ENCODE results near the gene PRR35. TPM values are rescaled to one million over a fixed set of nuclear protein-coding genes. Genes with fewer than 3 reads are reported as not detected.

Gene PRR35
- total and polyA plus RNA-seq, 4 donors = not detected

DNA sequence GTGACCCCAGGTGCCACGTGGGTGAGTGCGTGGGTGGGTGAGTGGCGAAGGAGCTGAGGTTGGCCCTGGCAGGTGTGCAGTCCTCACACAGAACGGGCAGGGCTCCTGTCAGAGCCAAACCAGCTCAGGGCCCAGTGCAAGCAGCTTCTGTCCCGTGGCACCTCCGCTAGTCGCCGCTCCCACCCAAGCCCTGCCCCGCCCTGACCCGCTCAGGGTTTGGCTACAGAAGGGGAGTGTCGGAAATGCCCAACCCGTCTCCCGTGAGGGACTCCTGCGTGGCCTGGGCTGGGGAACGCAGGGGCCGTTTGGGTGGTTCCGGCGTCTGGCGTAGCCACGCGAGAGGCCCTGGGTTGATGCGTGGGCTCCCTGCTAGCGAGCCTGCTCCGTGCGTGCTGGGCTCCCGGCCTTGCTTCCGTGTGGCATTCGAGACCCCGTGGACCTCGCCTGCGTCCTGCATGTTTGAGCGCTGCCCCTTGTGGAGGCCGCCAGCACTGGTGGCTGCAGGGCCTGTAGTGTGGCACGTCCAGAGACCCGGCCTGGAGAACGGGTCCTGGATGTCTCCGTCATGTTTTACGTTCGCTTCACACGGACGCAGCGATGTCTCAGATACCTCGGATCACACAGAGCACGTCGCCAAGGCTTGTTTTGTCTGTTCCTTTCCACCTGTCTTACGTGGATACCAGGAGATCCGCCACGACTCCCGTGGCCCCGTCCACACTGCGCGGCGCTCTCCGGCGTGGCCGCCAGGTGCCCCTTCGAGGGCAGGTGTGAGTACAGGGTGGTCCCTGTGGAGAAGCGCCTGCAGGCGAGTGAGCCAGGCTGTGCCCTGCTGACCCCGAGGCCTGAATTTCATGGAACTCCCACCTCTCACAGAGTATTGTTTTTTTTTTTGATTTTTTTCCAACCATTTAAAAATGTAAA is 22.5 kb upstream of the PRR35 start:
- 96% methylated on average over 60 of the region's 60 CpGs for WGBS, 2 donors
- Histone ChIP-seq H3K27me3 (ENCODE audit: control insufficient read depth in 3 of 3, insufficient read depth in 3 of 3, low read length in 2 of 3) (no peaks in the 10 kb centered on the region), H3K27ac (ENCODE audit: low read depth in 1 of 2, low read length in 1 of 2) (no peak overlapping the region), H3K9me3 (ENCODE audit: control insufficient read depth in 4 of 4, insufficient read depth in 3 of 4, low read length in 3 of 4) (no peaks in the 10 kb centered on the region), H3K4me3 (no peak overlapping the region), H3K36me3 (ENCODE audit: control insufficient read depth in 4 of 4, insufficient read depth in 4 of 4, low read length in 4 of 4) (peaks cover 0 to 44% (median 3%) of the 10 kb centered on the region in 4 donors), H3K9ac (ENCODE audit: insufficient read depth in 1 of 2, low read length in 2 of 2) (no peak overlapping the region), H3K4me1 (ENCODE audit: control insufficient read depth in 5 of 5, insufficient read depth in 5 of 5, low read length in 5 of 5) (peaks cover 0 to 6% (median 0%) of the 10 kb centered on the region in 5 donors)
- no peak for TF ChIP-seq CTCF (IDR thresholded peaks at IDR 0.05; ENCODE audit: control extremely low read depth, extremely low read depth)
- DNase-seq = no peak
- no peak for ATAC-seq (ENCODE audit: insufficient read depth, low FRiP score)

GRCh38 chr16:539901-540530 is 20.2 kb upstream of the PRR35 start:
- 93 to 95% methylated on average over 34 of the region's 34 CpGs for WGBS, 2 donors
- peaks cover 0 to 6% (median 0%) of the 10 kb centered on the region in 5 donors for H3K4me1 ChIP-seq (ENCODE audit: control insufficient read depth in 5 of 5, insufficient read depth in 5 of 5, low read length in 5 of 5)
- peaks cover 0 to 40% (median 3%) of the 10 kb centered on the region in 4 donors for H3K36me3 ChIP-seq (ENCODE audit: control insufficient read depth in 4 of 4, insufficient read depth in 4 of 4, low read length in 4 of 4)
- H3K9ac ChIP-seq (ENCODE audit: insufficient read depth in 1 of 2, low read length in 2 of 2) = no peak overlapping the region
- DNase-seq = no peak
- no peaks in the 10 kb centered on the region for H3K9me3 ChIP-seq (ENCODE audit: control insufficient read depth in 4 of 4, insufficient read depth in 3 of 4, low read length in 3 of 4)
- TF ChIP-seq CTCF (IDR thresholded peaks at IDR 0.05; ENCODE audit: control extremely low read depth, extremely low read depth) = no peak
- no peak overlapping the region for H3K27ac ChIP-seq (ENCODE audit: low read depth in 1 of 2, low read length in 1 of 2)
- H3K27me3 ChIP-seq (ENCODE audit: control insufficient read depth in 3 of 3, insufficient read depth in 3 of 3, low read length in 2 of 3) = no peaks in the 10 kb centered on the region
- H3K4me3 ChIP-seq = no peak overlapping the region
- ATAC-seq (ENCODE audit: insufficient read depth, low FRiP score) = no peak

GRCh38 chr16:540645-541340 is 19.4 kb upstream of the PRR35 start:
- 93 to 94% methylated on average over 29 of the region's 29 CpGs for WGBS, 2 donors
- H3K36me3 ChIP-seq (ENCODE audit: control insufficient read depth in 4 of 4, insufficient read depth in 4 of 4, low read length in 4 of 4) = peaks cover 0 to 38% (median 3%) of the 10 kb centered on the region in 4 donors
- no peak for TF ChIP-seq CTCF (IDR thresholded peaks at IDR 0.05; ENCODE audit: control extremely low read depth, extremely low read depth)
- ATAC-seq (ENCODE audit: insufficient read depth, low FRiP score) (no peak), DNase-seq (no peak)
- no peaks in the 10 kb centered on the region for H3K9me3 ChIP-seq (ENCODE audit: control insufficient read depth in 4 of 4, insufficient read depth in 3 of 4, low read length in 3 of 4)
- no peaks in the 10 kb centered on the region for H3K27me3 ChIP-seq (ENCODE audit: control insufficient read depth in 3 of 3, insufficient read depth in 3 of 3, low read length in 2 of 3)
- H3K27ac ChIP-seq (ENCODE audit: low read depth in 1 of 2, low read length in 1 of 2) = no peak overlapping the region
- no peaks in the 10 kb centered on the region for H3K4me1 ChIP-seq (ENCODE audit: control insufficient read depth in 5 of 5, insufficient read depth in 5 of 5, low read length in 5 of 5)
- H3K4me3 ChIP-seq = no peak overlapping the region
- H3K9ac ChIP-seq (ENCODE audit: insufficient read depth in 1 of 2, low read length in 2 of 2) = no peak overlapping the region

Measured in lung (tissue), 12 donors.